A673 (cell line): ENCODE results near the gene ODF2L. TPM values are rescaled to one million over a fixed set of nuclear protein-coding genes. Genes with fewer than 3 reads are reported as not detected.
A peak's percentile ranks its signal among the peaks of the same experiment; 100 is the strongest.

Experiments
- BruUV-seq: library from RNA; stranded (reverse); fragments of 400-500 nt; replicated peaks from 2 replicates; lab custom pipeline; 2021; lab: Mats Ljungman, UMichigan
- CTCF ChIA-PET: fragments of 300-600 bp; sonication (Branson Sonifier 250); formaldehyde crosslinking; loops from one replicate; lab custom pipeline; 2022; ENCODE audit warnings: antibody characterized with exemption; lab: Charles Lee
- POLR2A ChIA-PET: fragments of 300-600 bp; sonication (Branson Sonifier 250); formaldehyde crosslinking; loops from one replicate; lab custom pipeline; 2022; ENCODE audit warnings: antibody characterized with exemption; ENCODE audit not compliant: low non-redundant PET; lab: Charles Lee
- DNase-seq: peaks from one replicate; pipeline ENCODE4 v3.0.0-alpha.2; 2015; ENCODE audit warnings: low spot score
- H3K27ac ChIP-seq: fragments of 200-600 bp; sonication (generic); 2 replicates; pipeline ENCODE4 v1.5.1; 2016; ENCODE audit warnings: mixed run types, low read depth, mild to moderate bottlenecking, mixed read lengths, antibody characterized with exemption, low read length; ENCODE audit not compliant: poor library complexity, severe bottlenecking
- H3K27me3 ChIP-seq: fragments of 200-600 bp; sonication (generic); replicated peaks from 2 replicates; pipeline ENCODE4 v1.6.1; 2017; ENCODE audit warnings: mixed run types, low read depth, mild to moderate bottlenecking, mixed read lengths, antibody characterized with exemption, low read length; ENCODE audit not compliant: insufficient read depth, poor library complexity
- H3K36me3 ChIP-seq: fragments of 200-600 bp; sonication (generic); 2 replicates; pipeline ENCODE4 v1.6.1; 2016; ENCODE audit warnings: mixed run types, mild to moderate bottlenecking, mixed read lengths, antibody characterized with exemption, low read length; ENCODE audit not compliant: insufficient read depth, poor library complexity, severe bottlenecking
- H3K4me1 ChIP-seq: fragments of 200-600 bp; sonication (generic); 2 replicates; pipeline ENCODE4 v1.6.1; 2017; ENCODE audit warnings: mixed run types, mild to moderate bottlenecking, mixed read lengths, antibody characterized with exemption, low read length; ENCODE audit not compliant: insufficient read depth, poor library complexity, severe bottlenecking
- H3K4me3 ChIP-seq: fragments of 200-600 bp; sonication (generic); 2 replicates; pipeline ENCODE4 v1.5.1; 2016; ENCODE audit warnings: low read depth, mixed run types, mild to moderate bottlenecking, mixed read lengths, low read length; ENCODE audit not compliant: poor library complexity, severe bottlenecking
- H3K9me3 ChIP-seq: fragments of 200-600 bp; sonication (generic); 2 replicates; pipeline ENCODE4 v1.6.1; 2016; ENCODE audit warnings: mixed run types, low read depth, mild to moderate bottlenecking, mixed read lengths, antibody characterized with exemption, low read length; ENCODE audit not compliant: poor library complexity, severe bottlenecking
- CTCF ChIP-seq: fragments of 300-800, 200-600 bp; sonication (generic); conservative IDR thresholded peaks from 2 replicates; pipeline ENCODE4 v1.5.1; 2017; ENCODE audit warnings: low read depth, mild to moderate bottlenecking, antibody characterized with exemption, low read length, moderate library complexity, mixed read lengths
- EZH2 ChIP-seq: fragments of 200-600 bp; sonication (generic); IDR thresholded peaks from 2 replicates; pipeline ENCODE4 v1.6.1; 2017; ENCODE audit warnings: borderline replicate concordance, low read depth, mild to moderate bottlenecking, mixed read lengths, antibody characterized with exemption, low read length; ENCODE audit not compliant: poor library complexity, severe bottlenecking
- intact Hi-C: fragments of 100-400 bp; cut with micrococcal nuclease; formaldehyde crosslinking; loops from one replicate; pipeline ENCODE4 v1.10.0; 2022; ENCODE audit not compliant: unreplicated experiment
- total RNA-seq: library from RNA; stranded (reverse); gene quantifications from 2 replicates; pipeline ENCODE4 v1.2.3, GENCODE V29; 2021

The ODF2L gene
- total RNA-seq, 1 experiment from 2014 or later, result 38.9 TPM

- H3K27ac ChIP-seq, result no peak overlapping the region
- H3K27me3 ChIP-seq, result no peaks in the 10 kb centered on the region
- DNase-seq, result no peak
- intact Hi-C loops, result no loop called here
- H3K4me3 ChIP-seq, result no peak overlapping the region
- no peaks in the 10 kb centered on the region for H3K36me3 ChIP-seq
- POLR2A ChIA-PET, result no interaction called here
- CTCF ChIA-PET, result no interaction called here
- TF ChIP-seq CTCF (no peak), EZH2 (no peak)
- H3K4me1 ChIP-seq, result no peaks in the 10 kb centered on the region
- no peaks in the 10 kb centered on the region for H3K9me3 ChIP-seq
- BruUV-seq, result no TSS peak
Measured at GRCh38 chr1:86362807-86363206, 33.3 kb downstream of the ODF2L start.

GRCh38 chr1:86357796-86358195 is 38.3 kb downstream of the ODF2L start:
- Histone ChIP-seq H3K4me1 (no peaks in the 10 kb centered on the region), H3K27me3 (no peaks in the 10 kb centered on the region), H3K4me3 (no peak overlapping the region), H3K9me3 (no peaks in the 10 kb centered on the region), H3K27ac (no peak overlapping the region), H3K36me3 (no peaks in the 10 kb centered on the region)
- ChIA-PET POLR2A (no interaction called here), CTCF (no interaction called here)
- TF ChIP-seq CTCF (no peak), EZH2 (no peak)
- intact Hi-C loops, result loop anchor here (5.0 to 10.0 kb wide), 2 partner anchors 203 to 465 kb away; partner anchors contain the start of gene COL24A1
- BruUV-seq, result no TSS peak
- DNase-seq, result no peak

GRCh38 chr1:86356247-86356646 is 39.9 kb downstream of the ODF2L start:
- Histone ChIP-seq H3K27ac (no peak overlapping the region), H3K27me3 (no peaks in the 10 kb centered on the region), H3K4me1 (no peaks in the 10 kb centered on the region), H3K9me3 (no peaks in the 10 kb centered on the region), H3K4me3 (no peak overlapping the region), H3K36me3 (no peaks in the 10 kb centered on the region)
- no peak for DNase-seq
- TF ChIP-seq EZH2, result no peak
- TF ChIP-seq CTCF, result peak; percentile 41; the same call in 1 of the 2 replicates
- intact Hi-C loops, result loop anchor here (5.0 to 10.0 kb wide), 2 partner anchors 201 to 464 kb away; partner anchors contain the start of gene COL24A1
- ChIA-PET CTCF (interaction anchor here (0.5 kb wide), 1 partner anchor 376 kb away, joined by 4 read pairs; no protein-coding TSS in a partner anchor), POLR2A (interaction anchor here (0.7 kb wide), 1 partner anchor 24 kb away, joined by 4 read pairs; no protein-coding TSS in a partner anchor)
- BruUV-seq, result no TSS peak
